KMS-11 (cell line): ENCODE measurements around the gene HSPA8.

ENCODE experiments used
- H2AFZ ChIP-seq: fragments of 200-600 bp; sonication (generic); 2 replicates; pipeline ENCODE4 v1.6.1; 2016; ENCODE audit warnings: antibody characterized with exemption, mixed run types, low read depth
- H3K27ac ChIP-seq: fragments of 200-600 bp; sonication (generic); 2 replicates; pipeline ENCODE4 v1.6.1; 2016; ENCODE audit warnings: mild to moderate bottlenecking, mixed run types
- H3K27me3 ChIP-seq: fragments of 200-600 bp; sonication (generic); 2 replicates; pipeline ENCODE4 v1.6.1; 2017; ENCODE audit warnings: mild to moderate bottlenecking, low read depth, mixed run types, moderate library complexity; ENCODE audit not compliant: insufficient read depth
- H3K36me3 ChIP-seq: fragments of 200-600 bp; sonication (generic); 2 replicates; pipeline ENCODE4 v1.6.1; 2017; ENCODE audit warnings: mild to moderate bottlenecking, mixed run types; ENCODE audit not compliant: insufficient read depth
- H3K4me1 ChIP-seq: fragments of 200-600 bp; sonication (generic); 2 replicates; pipeline ENCODE4 v1.6.1; 2016; ENCODE audit warnings: mild to moderate bottlenecking, low read depth, mixed run types; ENCODE audit not compliant: poor library complexity, severe bottlenecking
- H3K4me2 ChIP-seq: fragments of 200-600 bp; sonication (generic); 2 replicates; pipeline ENCODE4 v1.7.0; 2016; ENCODE audit warnings: mild to moderate bottlenecking, mixed run types
- H3K4me3 ChIP-seq: fragments of 200-600 bp; sonication (generic); IDR thresholded peaks from 2 replicates; pipeline ENCODE4 v1.6.1; 2017; ENCODE audit warnings: low read depth, low read length, mixed read lengths; ENCODE audit not compliant: insufficient read depth
- H3K79me2 ChIP-seq: fragments of 200-600 bp; sonication (generic); 2 replicates; pipeline ENCODE4 v1.6.1; 2016; ENCODE audit warnings: low read depth, mixed run types; ENCODE audit not compliant: insufficient read depth
- H3K9ac ChIP-seq: fragments of 200-600 bp; sonication (generic); 2 replicates; pipeline ENCODE4 v1.6.1; 2016; ENCODE audit warnings: mild to moderate bottlenecking, mixed run types
- H4K20me1 ChIP-seq: fragments of 200-600 bp; sonication (generic); 2 replicates; pipeline ENCODE4 v1.6.1; 2016; ENCODE audit warnings: mild to moderate bottlenecking, mixed run types; ENCODE audit not compliant: insufficient read depth
- TF ChIP-seq, protein P1 (sequence below): fragments of 200-600 bp; sonication (generic); conservative IDR thresholded peaks from 2 replicates; pipeline ENCODE4 v1.6.1; 2017; ENCODE audit warnings: low read depth, mild to moderate bottlenecking, antibody characterized with exemption, low read length, moderate library complexity, mixed read lengths

The HSPA8 gene

DNA sequence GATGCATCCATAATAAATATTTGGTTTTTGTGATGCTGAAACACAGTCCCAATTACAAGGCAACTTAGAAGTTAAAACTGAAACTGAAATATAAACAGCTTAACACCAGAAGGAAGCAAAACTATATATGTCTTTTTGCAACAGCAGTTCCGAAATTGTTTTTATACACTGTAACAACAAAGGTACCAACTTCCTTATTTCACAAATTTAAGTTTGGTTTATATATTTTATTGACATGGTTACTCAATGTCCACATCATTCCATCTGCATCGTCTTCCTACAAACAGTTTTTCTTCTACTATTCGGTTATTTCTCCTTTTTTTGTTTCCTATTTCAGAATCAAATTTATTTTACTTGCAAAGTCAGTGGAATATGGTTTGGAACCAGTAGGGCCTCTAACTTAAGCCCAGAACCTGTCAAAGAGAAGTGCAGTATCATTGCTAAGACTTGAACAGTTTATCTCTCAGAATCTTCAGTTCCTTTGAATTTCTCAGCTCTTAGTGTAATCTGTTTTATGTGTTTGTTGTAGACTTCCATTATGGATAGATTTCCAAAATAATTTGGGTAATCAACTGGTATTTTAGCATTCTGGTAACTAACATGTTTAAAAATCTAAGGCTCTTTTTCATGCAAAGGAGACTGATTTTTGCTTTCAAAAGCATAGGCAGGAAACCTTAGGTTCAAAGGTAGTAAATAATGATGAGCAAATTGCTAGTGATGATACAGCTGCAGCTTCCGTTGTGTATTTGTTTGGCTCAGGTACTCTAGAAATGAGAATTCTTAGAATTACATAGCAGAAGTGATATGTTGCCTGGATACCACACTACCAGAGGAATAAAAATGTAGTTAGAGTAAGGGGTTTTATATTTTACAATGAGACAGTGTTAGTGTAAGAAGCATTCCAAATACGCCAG lies 8.2 kb upstream of the HSPA8 start:
- TF ChIP-seq, protein P1, sequence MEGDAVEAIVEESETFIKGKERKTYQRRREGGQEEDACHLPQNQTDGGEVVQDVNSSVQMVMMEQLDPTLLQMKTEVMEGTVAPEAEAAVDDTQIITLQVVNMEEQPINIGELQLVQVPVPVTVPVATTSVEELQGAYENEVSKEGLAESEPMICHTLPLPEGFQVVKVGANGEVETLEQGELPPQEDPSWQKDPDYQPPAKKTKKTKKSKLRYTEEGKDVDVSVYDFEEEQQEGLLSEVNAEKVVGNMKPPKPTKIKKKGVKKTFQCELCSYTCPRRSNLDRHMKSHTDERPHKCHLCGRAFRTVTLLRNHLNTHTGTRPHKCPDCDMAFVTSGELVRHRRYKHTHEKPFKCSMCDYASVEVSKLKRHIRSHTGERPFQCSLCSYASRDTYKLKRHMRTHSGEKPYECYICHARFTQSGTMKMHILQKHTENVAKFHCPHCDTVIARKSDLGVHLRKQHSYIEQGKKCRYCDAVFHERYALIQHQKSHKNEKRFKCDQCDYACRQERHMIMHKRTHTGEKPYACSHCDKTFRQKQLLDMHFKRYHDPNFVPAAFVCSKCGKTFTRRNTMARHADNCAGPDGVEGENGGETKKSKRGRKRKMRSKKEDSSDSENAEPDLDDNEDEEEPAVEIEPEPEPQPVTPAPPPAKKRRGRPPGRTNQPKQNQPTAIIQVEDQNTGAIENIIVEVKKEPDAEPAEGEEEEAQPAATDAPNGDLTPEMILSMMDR: no peak
- Histone ChIP-seq H3K27ac (peak overlapping the region; percentile 55), H3K27me3 (no peaks in the 10 kb centered on the region), H3K9ac (peak overlapping the region; percentile 40; the same call in 1 of the 2 replicates), H3K4me1 (peaks cover 46% of the 10 kb centered on the region), H3K4me2 (peak overlapping the region; percentile 99), H3K36me3 (no peaks in the 10 kb centered on the region), H3K79me2 (0 out of 2 replicates have a peak, but pooled peaks cover 10% of the 10 kb centered on the region), H4K20me1 (no peaks in the 10 kb centered on the region), H3K4me3 (no peak overlapping the region), H2AFZ (peak overlapping the region; percentile 46; the same call in 1 of the 2 replicates)

DNA sequence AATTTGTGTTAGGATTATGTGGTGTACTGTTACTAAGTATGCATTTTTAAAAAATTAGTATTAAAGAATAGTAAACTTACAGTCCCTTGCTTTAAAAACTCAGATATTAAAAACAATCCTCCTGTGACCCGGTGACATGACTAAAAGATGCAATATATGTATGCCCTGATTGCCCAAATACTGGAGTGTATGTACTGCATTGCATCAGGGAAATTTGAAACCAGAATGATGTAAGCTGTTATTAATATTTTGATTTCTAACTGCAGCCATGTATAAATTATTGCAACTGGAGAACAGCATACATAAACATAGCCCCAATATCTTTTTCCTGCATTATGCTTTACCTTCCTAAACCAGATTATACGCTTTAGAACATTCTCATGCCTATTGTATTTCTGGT lies 3.7 kb upstream of the HSPA8 start:
- TF ChIP-seq, protein P1: no peak

DNA sequence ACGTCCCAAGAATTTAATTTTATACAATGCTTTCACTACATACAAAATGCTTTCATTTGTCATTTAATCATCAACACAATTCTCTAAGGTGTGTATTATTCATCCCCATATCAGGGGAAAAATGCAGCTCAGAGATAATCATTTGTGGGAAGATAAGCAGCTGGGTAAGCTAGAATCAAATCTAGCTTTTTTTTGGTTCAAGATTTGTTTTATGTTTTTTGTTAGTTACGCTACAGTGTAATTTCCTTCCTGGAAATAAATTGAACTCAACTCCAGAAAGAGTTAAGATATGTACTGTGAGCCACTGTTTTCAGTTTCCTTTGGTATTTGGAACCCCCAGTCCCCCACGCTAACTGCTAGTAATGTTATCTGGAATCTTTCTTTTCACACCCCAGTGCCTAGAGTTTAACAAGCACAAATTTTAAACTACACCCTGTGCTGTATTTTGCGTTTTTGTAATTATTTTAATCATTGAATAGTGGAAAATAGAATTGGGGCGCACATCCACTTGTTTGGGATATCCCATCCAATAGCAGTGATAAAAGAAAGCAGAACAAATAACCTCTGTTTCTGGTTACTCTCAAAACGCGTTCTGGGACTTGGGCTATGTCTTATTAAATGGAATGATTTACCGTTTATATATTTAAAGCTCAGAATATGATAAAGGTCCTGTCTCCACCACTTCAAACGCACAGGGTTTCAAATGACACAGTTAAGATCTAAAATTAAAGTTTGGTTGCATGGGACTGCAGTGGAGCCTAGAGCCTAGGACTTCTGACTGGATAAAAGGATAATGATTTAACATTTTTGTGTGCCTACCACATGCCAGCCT lies 2.1 kb upstream of the HSPA8 start:
- Histone ChIP-seq H3K27ac (peak overlapping the region; percentile 99), H3K4me2 (peak overlapping the region; percentile 84), H3K79me2 (peaks cover 57% of the 10 kb centered on the region), H4K20me1 (peaks cover 27% of the 10 kb centered on the region), H3K4me1 (peaks cover 45% of the 10 kb centered on the region), H3K36me3 (peaks cover 17% of the 10 kb centered on the region), H3K27me3 (no peaks in the 10 kb centered on the region), H2AFZ (peak overlapping the region; percentile 30; the same call in 1 of the 2 replicates), H3K4me3 (no peak overlapping the region), H3K9ac (peak overlapping the region; percentile 100)
- TF ChIP-seq, protein P1: no peak

More for the DNA sequence above, 3.7 kb upstream of the HSPA8 start:
- H3K9ac ChIP-seq: no peak overlapping the region
- peaks cover 42% of the 10 kb centered on the region for H3K79me2 ChIP-seq
- no peaks in the 10 kb centered on the region for H3K27me3 ChIP-seq
- H3K4me3 ChIP-seq: no peak overlapping the region
- H3K36me3 ChIP-seq: peaks cover 6% of the 10 kb centered on the region
- H3K27ac ChIP-seq: no peak overlapping the region
- no peak overlapping the region; the same call in 1 of the 2 replicates for H3K4me2 ChIP-seq
- peaks cover 11% of the 10 kb centered on the region for H4K20me1 ChIP-seq
- H3K4me1 ChIP-seq: peaks cover 48% of the 10 kb centered on the region
- no peak overlapping the region for H2AFZ ChIP-seq

GRCh38 chr11:123062892-123063825 lies 1.2 kb upstream of the HSPA8 start:
- Histone ChIP-seq H4K20me1 (peaks cover 36% of the 10 kb centered on the region), H2AFZ (peak overlapping the region; percentile 30), H3K4me2 (peak overlapping the region; percentile 84), H3K9ac (peak overlapping the region; percentile 100), H3K36me3 (peaks cover 25% of the 10 kb centered on the region), H3K4me1 (peaks cover 46% of the 10 kb centered on the region), H3K4me3 (no peak overlapping the region), H3K27me3 (no peaks in the 10 kb centered on the region), H3K27ac (peak overlapping the region; percentile 99), H3K79me2 (peaks cover 66% of the 10 kb centered on the region)
- TF ChIP-seq, protein P1: no peak
